Astrocyte (in vitro differentiated cells and primary cell): Measurements from ENCODE around the gene GPRIN1.

ENCODE experiments used
- CTCF ChIP-seq: IDR thresholded peaks from 2 replicates; pipeline ENCODE4 v1.5.1; 2011; ENCODE audit warnings: low read depth, mild to moderate bottlenecking, inconsistent platforms, low read length, moderate library complexity; ENCODE audit not compliant: insufficient read depth
- EZH2 ChIP-seq: IDR thresholded peaks from 2 replicates; pipeline ENCODE4 v1.6.1; 2012; ENCODE audit warnings: mild to moderate bottlenecking, low read length, inconsistent platforms; ENCODE audit not compliant: insufficient read depth

- TF ChIP-seq CTCF, result peak; percentile 69
- TF ChIP-seq EZH2, result no peak
Observed at GRCh38 chr5:176658007-176658599, 48.1 kb upstream of the GPRIN1 start.
